D721Med (cell line): ENCODE results near the gene CDC42SE2.

Source experiments
- DNase-seq: peaks from one replicate; pipeline ENCODE4 v3.0.0; 2011; ENCODE audit warnings: low spot score; ENCODE audit not compliant: insufficient read length
- FAIRE-seq: peaks from 2 replicates; lab custom pipeline; 2011; peaks lifted over from hg19 to GRCh38; lab: Jason Lieb, UNC
- CTCF ChIP-seq: IDR thresholded peaks from 2 replicates; pipeline ENCODE4 v1.5.1; 2012; ENCODE audit warnings: mild to moderate bottlenecking, control low read depth; ENCODE audit not compliant: insufficient read depth; ENCODE audit errors: missing control alignments

CDC42SE2 gene

GRCh38 chr5:131260895-131261294 lies 3.0 kb upstream of the CDC42SE2 start:
- FAIRE-seq (no peak), DNase-seq (no peak)
- no peak for TF ChIP-seq CTCF

DNA sequence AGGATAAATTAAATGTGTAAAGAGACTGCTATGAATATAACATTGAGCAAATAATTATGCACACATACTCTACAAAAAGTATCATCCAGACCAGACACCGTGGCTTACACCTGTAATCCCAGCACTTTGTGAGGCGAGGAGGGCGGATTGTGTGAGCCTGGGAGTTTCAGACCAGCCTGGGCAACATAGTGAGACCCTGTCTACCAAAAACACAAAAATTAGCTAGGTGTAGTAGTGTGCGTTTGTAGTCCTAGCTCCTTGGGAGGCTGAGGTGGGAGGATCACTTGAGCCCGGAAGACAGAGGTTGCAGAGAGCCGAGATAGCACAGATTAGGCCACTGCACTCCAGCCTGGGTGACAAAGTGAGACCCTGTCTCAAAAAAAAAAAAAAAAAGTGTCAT lies 2.4 kb upstream of the CDC42SE2 start:
- DNase-seq (no peak), FAIRE-seq (no peak)
- no peak for TF ChIP-seq CTCF

DNA sequence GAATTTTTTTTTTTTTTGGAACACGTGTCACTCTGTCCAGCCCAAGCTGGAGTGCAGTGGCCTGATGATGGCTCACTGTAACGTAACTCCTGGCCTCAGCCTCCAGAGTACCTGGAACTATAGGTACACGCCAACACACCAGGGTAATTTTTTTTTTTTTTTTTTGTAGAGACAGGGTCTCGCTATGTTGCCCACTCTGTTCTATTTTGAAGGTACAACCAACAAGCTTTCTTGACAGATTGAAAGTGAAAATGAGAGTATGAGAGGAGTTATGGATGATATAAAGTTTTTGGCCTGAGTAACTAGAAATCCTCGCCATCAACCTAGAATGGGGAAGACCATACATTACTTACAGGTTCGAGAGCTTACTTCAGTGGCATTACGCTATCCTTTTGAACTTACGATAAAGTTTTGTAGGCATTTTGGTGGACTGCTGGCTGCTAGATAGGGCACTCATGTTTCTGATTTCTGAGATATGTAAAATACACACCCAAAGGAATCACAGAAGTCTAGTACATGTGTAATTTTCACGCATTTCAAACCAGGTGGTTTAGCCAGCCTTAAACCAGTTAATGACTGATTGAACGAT lies 806 bp upstream of the CDC42SE2 start:
- no peak for TF ChIP-seq CTCF
- FAIRE-seq (no peak), DNase-seq (no peak)

GRCh38 chr5:131264451-131265099 lies 722 bp downstream of the CDC42SE2 start:
- no peak for TF ChIP-seq CTCF
- FAIRE-seq (no peak), DNase-seq (no peak)

GRCh38 chr5:131265311-131265803 lies 1.5 kb downstream of the CDC42SE2 start:
- no peak for TF ChIP-seq CTCF
- no peak for FAIRE-seq
- DNase-seq = no peak

- TF ChIP-seq CTCF = no peak
- DNase-seq = no peak
- FAIRE-seq = no peak
Observed at GRCh38 chr5:131266370-131267060, 2.7 kb downstream of the CDC42SE2 start.
